Measurements from ENCODE around the gene STIL.

GRCh38 chr1:47215713-47216112 is 98.2 kb downstream of the STIL start:
- TF ChIP-seq CREB1 (CRISPR knock-in tag; IDR thresholded peaks at IDR 0.05) (no peak), CTCF (IDR thresholded peaks at IDR 0.05) (no peak), ATF6 (CRISPR knock-in tag; IDR thresholded peaks at IDR 0.05) (no peak), PRDM15 (CRISPR knock-in tag; IDR thresholded peaks at IDR 0.05) (no peak), IRF2 (CRISPR knock-in tag; IDR thresholded peaks at IDR 0.05; ENCODE audit: borderline replicate concordance, low read depth) (no peak), SP1 (CRISPR knock-in tag; conservative IDR thresholded peaks at IDR 0.05) (no peak), ATF2 (CRISPR knock-in tag; IDR thresholded peaks at IDR 0.05; ENCODE audit: borderline replicate concordance, low read depth) (no peak), ZNF121 (CRISPR knock-in tag; IDR thresholded peaks at IDR 0.05) (no peak), ZNF138 (CRISPR knock-in tag; conservative IDR thresholded peaks at IDR 0.05) (no peak), MAX (CRISPR knock-in tag; IDR thresholded peaks at IDR 0.05) (no peak), ATF3 (CRISPR knock-in tag; conservative IDR thresholded peaks at IDR 0.05) (no peak), FOXK1 (CRISPR knock-in tag; IDR thresholded peaks at IDR 0.05) (no peak), TEAD4 (CRISPR knock-in tag; IDR thresholded peaks at IDR 0.05) (no peak), TCF7 (CRISPR knock-in tag; IDR thresholded peaks at IDR 0.05; ENCODE audit: low read depth) (no peak)
